ENCODE measurements around the gene FBXL13. TPM values are rescaled to one million over a fixed set of nuclear protein-coding genes. Genes with fewer than 3 reads are reported as not detected.

Gene FBXL13
- total RNA-seq, 1 donor from 2014 or later = 3.7 TPM

DNA sequence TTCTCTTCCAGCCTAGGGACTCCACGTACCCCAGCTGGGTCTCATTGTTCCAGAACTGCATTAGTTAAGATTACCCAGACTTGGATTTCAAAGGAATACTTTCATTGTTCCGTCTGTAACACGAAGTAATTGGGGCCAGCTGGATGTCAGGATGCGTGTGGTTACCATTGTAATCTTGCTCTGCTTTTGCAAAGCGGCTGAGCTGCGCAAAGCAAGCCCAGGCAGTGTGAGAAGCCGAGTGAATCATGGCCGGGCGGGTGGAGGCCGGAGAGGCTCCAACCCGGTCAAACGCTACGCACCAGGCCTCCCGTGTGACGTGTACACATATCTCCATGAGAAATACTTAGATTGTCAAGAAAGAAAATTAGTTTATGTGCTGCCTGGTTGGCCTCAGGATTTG lies 140.8 kb downstream of the FBXL13 start:
- Histone ChIP-seq H3K4me1 (ENCODE audit: control insufficient read depth in 3 of 3, insufficient read depth in 3 of 3, low read length in 3 of 3) (peaks cover 0 to 13% (median 1%) of the 10 kb centered on the region in 3 donors), H3K36me3 (ENCODE audit: control insufficient read depth in 3 of 3, insufficient read depth in 3 of 3, low read length in 3 of 3) (no peaks in the 10 kb centered on the region), H3K9ac (ENCODE audit: low read depth in 1 of 3, low read length in 3 of 3) (peak overlapping the region in 1 of 3 donors; percentile 7), H3K27me3 (ENCODE audit: control insufficient read depth in 3 of 3, insufficient read depth in 3 of 3, low read length in 3 of 3) (no peaks in the 10 kb centered on the region), H3K4me3 (ENCODE audit: low read length in 3 of 3) (peak overlapping the region in 1 of 3 donors; percentile 14), H3K27ac (ENCODE audit: low read depth, low read length) (no peak overlapping the region), H3K9me3 (ENCODE audit: control insufficient read depth in 3 of 3, low read length in 3 of 3) (no peaks in the 10 kb centered on the region)

DNA sequence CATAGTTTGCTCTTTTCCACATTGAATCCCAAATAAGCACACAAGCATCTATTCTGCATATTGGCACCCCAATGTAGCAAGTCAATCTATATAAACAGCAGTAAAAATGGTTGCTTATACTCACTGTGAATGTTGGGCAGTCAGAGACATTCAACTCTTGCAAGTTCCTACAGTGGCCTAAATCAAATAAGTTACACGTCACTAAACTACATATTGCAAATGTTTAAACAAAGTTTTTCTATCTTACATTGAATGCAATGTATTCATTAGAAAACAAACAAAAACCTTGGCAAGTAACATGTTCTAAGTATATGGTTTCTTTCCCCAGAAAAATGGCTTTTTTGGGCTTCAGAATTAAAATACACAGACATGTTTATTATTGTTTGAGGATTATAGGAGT lies 142.8 kb downstream of the FBXL13 start:
- Histone ChIP-seq H3K27ac (ENCODE audit: low read depth, low read length) (no peak overlapping the region), H3K36me3 (ENCODE audit: control insufficient read depth in 3 of 3, insufficient read depth in 3 of 3, low read length in 3 of 3) (no peaks in the 10 kb centered on the region), H3K4me1 (ENCODE audit: control insufficient read depth in 3 of 3, insufficient read depth in 3 of 3, low read length in 3 of 3) (peaks cover 0 to 13% (median 0%) of the 10 kb centered on the region in 3 donors), H3K27me3 (ENCODE audit: control insufficient read depth in 3 of 3, insufficient read depth in 3 of 3, low read length in 3 of 3) (no peaks in the 10 kb centered on the region), H3K9me3 (ENCODE audit: control insufficient read depth in 3 of 3, low read length in 3 of 3) (no peaks in the 10 kb centered on the region), H3K4me3 (ENCODE audit: low read length in 3 of 3) (no peak overlapping the region), H3K9ac (ENCODE audit: low read depth in 1 of 3, low read length in 3 of 3) (no peak overlapping the region)

DNA sequence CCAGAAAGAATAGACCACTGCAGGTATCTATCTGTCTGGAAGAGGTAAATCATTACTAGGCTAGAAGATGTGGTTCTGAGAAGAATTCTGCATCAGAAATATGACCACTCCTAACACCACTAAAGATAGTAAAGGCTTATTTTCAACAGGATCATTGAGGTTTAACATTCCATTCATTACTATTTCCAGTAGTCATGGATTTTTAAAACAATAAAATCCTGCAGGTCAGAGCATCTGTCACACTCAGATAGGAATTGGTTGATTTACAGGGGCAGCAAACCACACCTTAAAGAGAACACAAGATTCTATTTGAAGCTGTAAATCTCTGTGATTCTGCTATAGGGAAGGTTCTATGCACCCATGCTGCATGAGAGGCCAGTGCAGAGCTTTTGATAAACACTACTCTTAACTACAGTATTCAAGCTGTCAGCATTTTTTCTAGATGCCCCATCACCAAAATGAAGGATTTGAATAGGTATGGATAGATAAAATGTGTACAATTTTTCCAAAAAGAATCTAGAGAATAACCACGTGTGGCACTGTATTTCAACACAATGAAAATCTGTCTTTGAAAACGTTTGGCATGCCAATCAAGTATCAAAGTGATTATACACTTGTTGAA lies 147.2 kb downstream of the FBXL13 start:
- H3K27ac ChIP-seq (ENCODE audit: low read depth, low read length) = no peak overlapping the region
- no peaks in the 10 kb centered on the region for H3K4me1 ChIP-seq (ENCODE audit: control insufficient read depth in 3 of 3, insufficient read depth in 3 of 3, low read length in 3 of 3)
- H3K36me3 ChIP-seq (ENCODE audit: control insufficient read depth in 3 of 3, insufficient read depth in 3 of 3, low read length in 3 of 3) = no peaks in the 10 kb centered on the region
- no peak overlapping the region for H3K4me3 ChIP-seq (ENCODE audit: low read length in 3 of 3)
- no peaks in the 10 kb centered on the region for H3K27me3 ChIP-seq (ENCODE audit: control insufficient read depth in 3 of 3, insufficient read depth in 3 of 3, low read length in 3 of 3)
- no peak overlapping the region for H3K9ac ChIP-seq (ENCODE audit: low read depth in 1 of 3, low read length in 3 of 3)
- H3K9me3 ChIP-seq (ENCODE audit: control insufficient read depth in 3 of 3, low read length in 3 of 3) = no peaks in the 10 kb centered on the region

DNA sequence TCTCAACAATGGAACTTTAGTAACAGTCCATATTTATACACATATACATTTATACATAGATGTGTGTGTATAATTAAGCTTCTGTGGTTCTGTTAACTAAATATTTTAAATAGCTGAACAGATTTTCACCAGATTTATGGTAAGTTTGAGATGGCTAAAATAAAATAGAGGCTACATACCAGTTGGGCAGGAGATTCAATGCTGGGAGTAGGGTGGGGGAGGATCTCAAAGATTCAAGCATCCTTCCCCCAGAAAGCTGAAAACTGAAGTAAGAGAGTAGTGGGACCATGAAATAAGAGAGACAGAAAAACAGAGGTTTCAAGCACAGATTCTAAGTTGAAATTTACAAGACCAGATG lies 147.8 kb downstream of the FBXL13 start:
- Histone ChIP-seq H3K4me3 (ENCODE audit: low read length in 3 of 3) (no peak overlapping the region), H3K27me3 (ENCODE audit: control insufficient read depth in 3 of 3, insufficient read depth in 3 of 3, low read length in 3 of 3) (no peaks in the 10 kb centered on the region), H3K9ac (ENCODE audit: low read depth in 1 of 3, low read length in 3 of 3) (no peak overlapping the region), H3K4me1 (ENCODE audit: control insufficient read depth in 3 of 3, insufficient read depth in 3 of 3, low read length in 3 of 3) (no peaks in the 10 kb centered on the region), H3K27ac (ENCODE audit: low read depth, low read length) (no peak overlapping the region), H3K9me3 (ENCODE audit: control insufficient read depth in 3 of 3, low read length in 3 of 3) (no peaks in the 10 kb centered on the region), H3K36me3 (ENCODE audit: control insufficient read depth in 3 of 3, insufficient read depth in 3 of 3, low read length in 3 of 3) (no peaks in the 10 kb centered on the region)

DNA sequence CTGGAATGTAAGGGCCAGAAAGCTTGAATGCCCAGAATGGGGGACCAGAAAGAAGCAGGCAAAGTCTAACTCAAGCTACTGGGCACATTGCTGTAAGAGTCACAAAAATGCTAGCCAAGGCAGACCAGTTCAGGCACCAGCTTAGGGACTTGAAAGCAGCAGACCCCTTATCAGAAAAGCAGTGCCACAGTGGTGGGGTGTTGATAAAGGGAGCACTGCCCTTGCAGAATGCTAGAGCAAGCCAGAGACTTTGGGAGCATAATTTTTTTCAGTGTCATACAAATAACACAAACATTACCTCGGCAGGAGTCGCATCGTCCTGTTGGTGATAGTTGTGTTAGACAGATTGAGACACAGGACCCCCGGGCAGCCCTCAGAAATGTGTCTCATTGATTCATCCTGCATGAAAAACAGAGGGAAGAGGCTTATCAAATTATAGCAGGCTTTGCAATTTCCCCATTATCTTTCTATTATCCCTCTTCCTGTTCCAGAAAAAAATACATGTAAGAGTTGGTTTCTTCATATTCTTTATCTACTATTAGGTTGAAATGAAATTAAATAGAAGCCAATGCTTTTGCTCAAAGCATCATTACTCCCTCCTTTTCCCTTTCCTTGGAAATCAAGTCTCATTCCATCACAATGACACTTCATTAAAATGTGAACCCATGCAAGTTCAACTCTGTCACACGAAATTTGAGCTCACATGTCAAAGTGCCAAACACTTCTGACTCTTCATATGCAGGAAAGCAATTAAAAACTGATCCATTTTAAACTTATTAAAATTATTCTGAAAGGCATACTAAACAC lies 148.4 kb downstream of the FBXL13 start:
- H3K4me1 ChIP-seq (ENCODE audit: control insufficient read depth in 3 of 3, insufficient read depth in 3 of 3, low read length in 3 of 3) = no peaks in the 10 kb centered on the region
- H3K27ac ChIP-seq (ENCODE audit: low read depth, low read length) = no peak overlapping the region
- H3K9ac ChIP-seq (ENCODE audit: low read depth in 1 of 3, low read length in 3 of 3) = no peak overlapping the region
- H3K27me3 ChIP-seq (ENCODE audit: control insufficient read depth in 3 of 3, insufficient read depth in 3 of 3, low read length in 3 of 3) = no peaks in the 10 kb centered on the region
- no peaks in the 10 kb centered on the region for H3K9me3 ChIP-seq (ENCODE audit: control insufficient read depth in 3 of 3, low read length in 3 of 3)
- no peak overlapping the region for H3K4me3 ChIP-seq (ENCODE audit: low read length in 3 of 3)
- no peaks in the 10 kb centered on the region for H3K36me3 ChIP-seq (ENCODE audit: control insufficient read depth in 3 of 3, insufficient read depth in 3 of 3, low read length in 3 of 3)

DNA sequence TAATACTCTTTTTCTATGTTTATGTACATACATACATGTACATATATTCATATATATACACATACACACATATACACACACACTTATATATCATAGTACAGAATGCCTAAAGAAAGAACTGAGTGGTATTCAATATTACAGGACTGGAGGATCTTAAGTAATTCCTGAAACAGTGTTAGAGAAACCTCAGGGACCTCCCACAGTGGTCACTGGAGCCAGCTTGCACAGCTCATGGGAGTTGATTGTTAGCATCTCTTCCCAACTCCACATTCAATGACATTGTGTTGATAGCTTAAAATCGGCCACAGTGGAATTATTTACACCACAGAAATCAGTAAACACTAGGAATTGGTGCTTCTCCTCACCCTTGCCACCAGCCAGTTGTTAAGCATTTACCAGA lies 155.8 kb downstream of the FBXL13 start:
- Histone ChIP-seq H3K4me3 (ENCODE audit: low read length in 3 of 3) (no peak overlapping the region), H3K9me3 (ENCODE audit: control insufficient read depth in 3 of 3, low read length in 3 of 3) (no peaks in the 10 kb centered on the region), H3K4me1 (ENCODE audit: control insufficient read depth in 3 of 3, insufficient read depth in 3 of 3, low read length in 3 of 3) (peaks cover 5 to 6% (median 5%) of the 10 kb centered on the region in 3 donors), H3K9ac (ENCODE audit: low read depth in 1 of 3, low read length in 3 of 3) (no peak overlapping the region), H3K27ac (ENCODE audit: low read depth, low read length) (no peak overlapping the region), H3K36me3 (ENCODE audit: control insufficient read depth in 3 of 3, insufficient read depth in 3 of 3, low read length in 3 of 3) (no peaks in the 10 kb centered on the region), H3K27me3 (ENCODE audit: control insufficient read depth in 3 of 3, insufficient read depth in 3 of 3, low read length in 3 of 3) (no peaks in the 10 kb centered on the region)

DNA sequence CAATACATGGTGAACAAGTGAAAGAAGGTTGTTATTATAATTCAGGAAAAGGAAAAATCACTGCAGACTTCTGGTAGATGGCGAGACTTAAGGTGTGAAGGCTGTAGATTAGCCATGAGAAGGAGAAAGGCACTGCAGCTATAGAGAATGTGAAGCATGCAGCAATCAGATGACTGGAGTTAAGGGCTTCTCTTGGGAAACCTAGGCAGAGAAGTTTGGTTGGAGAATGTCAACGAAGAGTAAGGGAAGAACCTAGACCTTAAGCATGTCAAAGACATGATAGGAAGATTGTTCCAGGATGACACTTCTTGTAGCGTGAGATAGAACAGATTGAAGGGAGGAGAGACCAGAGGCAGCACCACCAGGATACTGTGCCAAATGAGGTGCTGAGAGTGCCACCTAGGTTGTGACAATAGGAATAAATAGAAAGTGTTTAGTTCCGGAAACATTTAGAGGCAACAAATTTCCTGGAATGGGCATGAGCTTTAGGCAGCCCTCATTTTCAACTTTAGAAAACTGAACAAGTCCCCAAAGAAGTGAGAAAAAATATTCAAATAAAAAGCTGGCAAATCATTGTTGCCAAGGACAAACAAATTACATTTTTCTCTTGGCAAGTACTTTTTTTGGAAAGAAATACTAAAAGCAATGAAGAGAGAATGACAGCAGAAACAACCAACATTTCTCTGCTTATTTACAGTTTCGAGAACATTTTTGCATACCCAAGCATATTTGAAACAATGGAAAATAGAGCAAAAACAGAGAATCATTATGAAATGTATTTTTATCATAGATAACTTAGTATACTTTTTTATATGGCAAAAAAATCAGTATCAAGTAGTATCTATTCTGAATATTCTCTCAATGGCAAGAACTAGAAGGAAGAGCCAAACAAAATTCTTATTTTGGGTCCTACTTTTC lies 156.9 kb downstream of the FBXL13 start:
- no peaks in the 10 kb centered on the region for H3K36me3 ChIP-seq (ENCODE audit: control insufficient read depth in 3 of 3, insufficient read depth in 3 of 3, low read length in 3 of 3)
- H3K9ac ChIP-seq (ENCODE audit: low read depth in 1 of 3, low read length in 3 of 3) = no peak overlapping the region
- peaks cover 5 to 10% (median 5%) of the 10 kb centered on the region in 3 donors for H3K4me1 ChIP-seq (ENCODE audit: control insufficient read depth in 3 of 3, insufficient read depth in 3 of 3, low read length in 3 of 3)
- H3K27me3 ChIP-seq (ENCODE audit: control insufficient read depth in 3 of 3, insufficient read depth in 3 of 3, low read length in 3 of 3) = no peaks in the 10 kb centered on the region
- no peak overlapping the region for H3K27ac ChIP-seq (ENCODE audit: low read depth, low read length)
- H3K9me3 ChIP-seq (ENCODE audit: control insufficient read depth in 3 of 3, low read length in 3 of 3) = no peaks in the 10 kb centered on the region
- H3K4me3 ChIP-seq (ENCODE audit: low read length in 3 of 3) = peak overlapping the region in 1 of 3 donors; percentile 31

DNA sequence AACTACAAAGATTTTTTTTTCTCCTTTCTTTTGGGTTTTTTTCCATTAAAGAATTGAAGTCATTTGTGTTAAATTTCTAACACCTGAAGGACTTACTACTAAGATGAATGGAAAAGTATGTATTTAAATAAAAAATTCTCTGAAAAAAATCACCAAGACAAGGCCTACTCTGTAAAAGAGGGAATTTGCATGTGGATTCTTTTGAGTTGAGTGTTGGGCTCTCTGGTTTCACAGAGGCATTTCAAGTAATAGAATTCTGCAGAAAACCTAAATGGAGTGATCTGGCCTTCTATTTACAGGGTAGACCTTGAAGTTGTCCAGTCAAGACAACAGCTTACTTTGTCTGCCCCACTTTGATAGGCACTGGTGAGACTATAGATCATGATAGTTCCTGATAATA lies 157.7 kb downstream of the FBXL13 start:
- H3K27ac ChIP-seq (ENCODE audit: low read depth, low read length) = no peak overlapping the region
- no peaks in the 10 kb centered on the region for H3K9me3 ChIP-seq (ENCODE audit: control insufficient read depth in 3 of 3, low read length in 3 of 3)
- H3K4me3 ChIP-seq (ENCODE audit: low read length in 3 of 3) = no peak overlapping the region
- H3K9ac ChIP-seq (ENCODE audit: low read depth in 1 of 3, low read length in 3 of 3) = no peak overlapping the region
- no peaks in the 10 kb centered on the region for H3K27me3 ChIP-seq (ENCODE audit: control insufficient read depth in 3 of 3, insufficient read depth in 3 of 3, low read length in 3 of 3)
- H3K4me1 ChIP-seq (ENCODE audit: control insufficient read depth in 3 of 3, insufficient read depth in 3 of 3, low read length in 3 of 3) = peaks cover 5 to 14% (median 5%) of the 10 kb centered on the region in 3 donors
- H3K36me3 ChIP-seq (ENCODE audit: control insufficient read depth in 3 of 3, insufficient read depth in 3 of 3, low read length in 3 of 3) = no peaks in the 10 kb centered on the region

DNA sequence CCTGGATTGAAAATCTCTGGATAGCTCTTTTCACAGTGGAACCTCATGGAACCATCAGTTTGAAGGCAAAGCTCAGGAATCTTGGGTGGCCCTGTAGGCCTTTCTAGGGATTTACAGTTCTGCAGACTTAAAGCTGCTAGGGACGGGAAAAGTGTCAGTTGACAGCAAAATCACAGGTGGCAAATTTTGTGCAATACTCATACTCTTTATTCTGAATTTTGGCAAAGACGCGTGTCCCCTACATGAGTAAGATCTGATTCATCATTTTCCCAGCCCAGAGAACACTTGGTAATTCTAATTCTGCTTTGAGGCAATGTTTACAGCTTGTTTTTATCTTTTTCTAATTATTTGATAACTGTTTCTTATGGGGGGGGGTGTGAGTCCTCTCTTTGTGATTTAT lies 158.2 kb downstream of the FBXL13 start:
- Histone ChIP-seq H3K9me3 (ENCODE audit: control insufficient read depth in 3 of 3, low read length in 3 of 3) (no peaks in the 10 kb centered on the region), H3K9ac (ENCODE audit: low read depth in 1 of 3, low read length in 3 of 3) (no peak overlapping the region), H3K4me3 (ENCODE audit: low read length in 3 of 3) (no peak overlapping the region), H3K36me3 (ENCODE audit: control insufficient read depth in 3 of 3, insufficient read depth in 3 of 3, low read length in 3 of 3) (no peaks in the 10 kb centered on the region), H3K4me1 (ENCODE audit: control insufficient read depth in 3 of 3, insufficient read depth in 3 of 3, low read length in 3 of 3) (peaks cover 5 to 14% (median 5%) of the 10 kb centered on the region in 3 donors), H3K27me3 (ENCODE audit: control insufficient read depth in 3 of 3, insufficient read depth in 3 of 3, low read length in 3 of 3) (no peaks in the 10 kb centered on the region), H3K27ac (ENCODE audit: low read depth, low read length) (no peak overlapping the region)

All from skeletal muscle tissue (tissue), 4 donors.